ENCODE data around the gene ADAMTS12.

- TF ChIP-seq, protein P1, sequence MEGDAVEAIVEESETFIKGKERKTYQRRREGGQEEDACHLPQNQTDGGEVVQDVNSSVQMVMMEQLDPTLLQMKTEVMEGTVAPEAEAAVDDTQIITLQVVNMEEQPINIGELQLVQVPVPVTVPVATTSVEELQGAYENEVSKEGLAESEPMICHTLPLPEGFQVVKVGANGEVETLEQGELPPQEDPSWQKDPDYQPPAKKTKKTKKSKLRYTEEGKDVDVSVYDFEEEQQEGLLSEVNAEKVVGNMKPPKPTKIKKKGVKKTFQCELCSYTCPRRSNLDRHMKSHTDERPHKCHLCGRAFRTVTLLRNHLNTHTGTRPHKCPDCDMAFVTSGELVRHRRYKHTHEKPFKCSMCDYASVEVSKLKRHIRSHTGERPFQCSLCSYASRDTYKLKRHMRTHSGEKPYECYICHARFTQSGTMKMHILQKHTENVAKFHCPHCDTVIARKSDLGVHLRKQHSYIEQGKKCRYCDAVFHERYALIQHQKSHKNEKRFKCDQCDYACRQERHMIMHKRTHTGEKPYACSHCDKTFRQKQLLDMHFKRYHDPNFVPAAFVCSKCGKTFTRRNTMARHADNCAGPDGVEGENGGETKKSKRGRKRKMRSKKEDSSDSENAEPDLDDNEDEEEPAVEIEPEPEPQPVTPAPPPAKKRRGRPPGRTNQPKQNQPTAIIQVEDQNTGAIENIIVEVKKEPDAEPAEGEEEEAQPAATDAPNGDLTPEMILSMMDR (IDR thresholded peaks at IDR 0.05) = no peak
- no peak for TF ChIP-seq ZFX (IDR thresholded peaks at IDR 0.05; ENCODE audit: borderline replicate concordance)
Observed at GRCh38 chr5:33894566-33894965, 2.8 kb upstream of the ADAMTS12 start.
